ENCODE results near the gene NEIL3. TPM values are rescaled to one million over a fixed set of nuclear protein-coding genes. Genes with fewer than 3 reads are reported as not detected.

Gene NEIL3
- total RNA-seq, 4 donors from 2014 or later: 0.11 to 0.50 TPM; not detected in 2

GRCh38 chr4:177408023-177408422, 98.3 kb downstream of the NEIL3 start:
- Histone ChIP-seq H3K4me1 (no peaks in the 10 kb centered on the region), H3K27ac (replicated peaks in 1 of 4) (no peak overlapping the region), H3K27me3 (no peaks in the 10 kb centered on the region), H3K4me3 (no peak overlapping the region), H3K36me3 (no peaks in the 10 kb centered on the region), H3K9me3 (no peaks in the 10 kb centered on the region)
- intact Hi-C loops (cut with DNase I): no loop called here
- no peak for DNase-seq (ENCODE audit: extremely low spot score)
- 95% methylated on average over 25 of the region's 25 CpGs for WGBS
- TF ChIP-seq CTCF (IDR thresholded peaks at IDR 0.05): no peak
- no peak for TF ChIP-seq POLR2A (IDR thresholded peaks at IDR 0.05; ENCODE audit: low read depth)
- TF ChIP-seq POLR2AphosphoS5 (IDR thresholded peaks at IDR 0.05): no peak
- no peak for TF ChIP-seq EP300 (IDR thresholded peaks at IDR 0.05)

- H3K36me3 ChIP-seq: no peaks in the 10 kb centered on the region
- no peaks in the 10 kb centered on the region for H3K4me1 ChIP-seq
- H3K27ac ChIP-seq (replicated peaks in 1 of 4): no peak overlapping the region
- no peak for TF ChIP-seq CTCF (IDR thresholded peaks at IDR 0.05)
- no peak for TF ChIP-seq EP300 (IDR thresholded peaks at IDR 0.05)
- TF ChIP-seq POLR2AphosphoS5 (IDR thresholded peaks at IDR 0.05): no peak
- TF ChIP-seq POLR2A (IDR thresholded peaks at IDR 0.05; ENCODE audit: low read depth): no peak
- DNase-seq (ENCODE audit: extremely low spot score): no peak
- no peak overlapping the region for H3K4me3 ChIP-seq
- intact Hi-C loops (cut with DNase I): no loop called here
- H3K9me3 ChIP-seq: peaks cover 0 to under 1% (median 0%) of the 10 kb centered on the region in 4 donors
- no peaks in the 10 kb centered on the region for H3K27me3 ChIP-seq
Observed at GRCh38 chr4:177410566-177410965, 100.9 kb downstream of the NEIL3 start.

- H3K36me3 ChIP-seq: no peaks in the 10 kb centered on the region
- H3K4me1 ChIP-seq: no peaks in the 10 kb centered on the region
- TF ChIP-seq POLR2AphosphoS5 (IDR thresholded peaks at IDR 0.05) (no peak), CTCF (IDR thresholded peaks at IDR 0.05) (no peak), POLR2A (IDR thresholded peaks at IDR 0.05; ENCODE audit: low read depth) (no peak), EP300 (IDR thresholded peaks at IDR 0.05) (no peak)
- H3K9me3 ChIP-seq: peaks cover 0 to 9% (median 0%) of the 10 kb centered on the region in 4 donors
- 75% methylated on average over 5 of the region's 5 CpGs for WGBS
- no peak for DNase-seq (ENCODE audit: extremely low spot score)
- intact Hi-C loops (cut with DNase I): no loop called here
- H3K27me3 ChIP-seq: no peaks in the 10 kb centered on the region
- no peak overlapping the region for H3K27ac ChIP-seq (replicated peaks in 1 of 4)
- no peak overlapping the region for H3K4me3 ChIP-seq
Observed at GRCh38 chr4:177411996-177412395, 102.3 kb downstream of the NEIL3 start.

Other genes starting within 250 kb of the NEIL3 start
- gene AGA, start 132.6 kb downstream of the NEIL3 start, total RNA-seq: 10 to 100 TPM in 2 of 4 donors, 1 to 10 TPM in 2; 7.5 to 17.4 (median 9.7) TPM

Measured in esophagus muscularis mucosa (tissue), 4 donors.